Keratinocyte (primary cell): ENCODE results near the gene PCK1. TPM values are rescaled to one million over a fixed set of nuclear protein-coding genes. Genes with fewer than 3 reads are reported as not detected.

Experiments used
- DNase-seq: peaks from one replicate; pipeline ENCODE4 v3.0.0-alpha.2; 2011; ENCODE audit warnings: low read depth, missing footprints, low spot score
- FAIRE-seq: peaks from 2 replicates; lab custom pipeline; 2011; peaks lifted over from hg19 to GRCh38; lab: Jason Lieb, UNC
- H2AFZ ChIP-seq: 2 replicates; pipeline ENCODE4 v1.6.0; 2012; ENCODE audit warnings: low read length, control low read depth, inconsistent platforms; ENCODE audit not compliant: control insufficient read depth
- H3K27ac ChIP-seq: 2 replicates; pipeline ENCODE4 v1.5.1; 2011; ENCODE audit warnings: low read length; ENCODE audit not compliant: control insufficient read depth, insufficient read depth
- H3K27me3 ChIP-seq: 3 replicates; pipeline ENCODE4 v1.6.0; 2011; ENCODE audit warnings: low read length; ENCODE audit not compliant: control insufficient read depth, insufficient read depth; ENCODE audit errors: extremely low read depth
- H3K36me3 ChIP-seq, 2 experiments: 2 replicates in 1 of 2; 3 replicates in 1 of 2; pipeline ENCODE4 v1.5.1; 2011; ENCODE audit warnings: low read length in 2 of 2, mild to moderate bottlenecking in 1 of 2; ENCODE audit not compliant: control insufficient read depth in 2 of 2, insufficient read depth in 2 of 2; ENCODE audit errors: extremely low read depth in 1 of 2
- H3K4me1 ChIP-seq: 3 replicates; pipeline ENCODE4 v1.5.1; 2011; ENCODE audit warnings: low read length; ENCODE audit not compliant: control insufficient read depth, insufficient read depth; ENCODE audit errors: extremely low read depth
- H3K4me2 ChIP-seq: 3 replicates; pipeline ENCODE4 v1.6.0; 2011; ENCODE audit warnings: low read depth, low read length; ENCODE audit not compliant: control insufficient read depth, insufficient read depth; ENCODE audit errors: extremely low read depth
- H3K4me3 ChIP-seq, 3 experiments: fragments of 200-600 bp in 1 of 3; sonication (generic) in 1 of 3; 2 replicates in 2 of 3; 3 replicates in 1 of 3; pipeline ENCODE4 v1.5.1; 2011 to 2016; ENCODE audit warnings: low read length in 3 of 3, mild to moderate bottlenecking in 3 of 3, control low read depth in 2 of 3, inconsistent platforms in 1 of 3, low read depth in 1 of 3, mixed read lengths in 1 of 3, mixed run types in 1 of 3, moderate library complexity in 1 of 3; ENCODE audit not compliant: control insufficient read depth in 2 of 3, insufficient read depth in 2 of 3; ENCODE audit errors: extremely low read depth in 1 of 3
- H3K79me2 ChIP-seq: 2 replicates; pipeline ENCODE4 v1.6.0; 2012; ENCODE audit warnings: low read length; ENCODE audit not compliant: control insufficient read depth, insufficient read depth
- H3K9ac ChIP-seq: 3 replicates; pipeline ENCODE4 v1.6.0; 2011; ENCODE audit warnings: low read length; ENCODE audit not compliant: control insufficient read depth, insufficient read depth; ENCODE audit errors: extremely low read depth
- H3K9me1 ChIP-seq: 3 replicates; pipeline ENCODE4 v1.6.0; 2011; ENCODE audit warnings: low read length; ENCODE audit not compliant: control insufficient read depth, insufficient read depth; ENCODE audit errors: extremely low read depth
- H3K9me3 ChIP-seq: 2 replicates; pipeline ENCODE4 v1.5.1; 2012; ENCODE audit warnings: low read depth, low read length; ENCODE audit not compliant: control insufficient read depth
- H4K20me1 ChIP-seq: 3 replicates; pipeline ENCODE4 v1.6.0; 2011; ENCODE audit warnings: low read length; ENCODE audit not compliant: control insufficient read depth, insufficient read depth; ENCODE audit errors: extremely low read depth
- CTCF ChIP-seq, 3 experiments: IDR thresholded peaks in 1 of 3; conservative IDR thresholded peaks in 1 of 3; optimal IDR thresholded peaks in 1 of 3; 2 replicates in 2 of 3; 3 replicates in 1 of 3; pipeline versions ENCODE3 to v1.5.1; 2011; ENCODE audit warnings: low read length in 3 of 3, mild to moderate bottlenecking in 3 of 3, moderate library complexity in 2 of 3, control low read depth in 1 of 3, inconsistent platforms in 1 of 3; ENCODE audit not compliant: insufficient read depth in 2 of 3; ENCODE audit errors: extremely low read depth in 1 of 3
- EZH2 ChIP-seq: IDR thresholded peaks from one replicate; pipeline ENCODE4 v1.6.1; 2012; ENCODE audit warnings: inconsistent platforms, mild to moderate bottlenecking, low read length, moderate library complexity
- dilution Hi-C: fragments of 300-500 bp; cut with MboI; formaldehyde crosslinking; loops from one replicate; pipeline ENCODE4 v1.7.0; 2020; ENCODE audit warnings: low sequenced_read_pairs; ENCODE audit not compliant: extremely low pct_ligation_motif_present
- polyA plus RNA-seq, 5 experiments: library from polyadenylated mRNA; depleted of rRNA in 3 of 5; stranded (reverse) in 3 of 5; stranded (forward) in 1 of 5; unstranded in 1 of 5; fragments of >200 nt; gene quantifications; 1 replicate in 1 of 5; 2 replicates in 3 of 5; 3 replicates in 1 of 5; pipeline versions ENCODE4 v1.2.1 to v1.2.3, GENCODE V29; 2011 to 2012; ENCODE audit warnings: missing spikeins in 2 of 5, low read depth in 1 of 5, low replicate concordance in 1 of 5

The PCK1 gene
- polyA plus RNA-seq, 1 donor (not counting 4 experiments of a cell fraction or from before 2014, with no cell fraction given), result not detected

GRCh38 chr20:57566399-57566798 is 5.5 kb downstream of the PCK1 start:
- H3K9me1 ChIP-seq, result no peaks in the 10 kb centered on the region
- H3K4me3 ChIP-seq, result no peak overlapping the region
- H3K9me3 ChIP-seq, result no peaks in the 10 kb centered on the region
- H3K27ac ChIP-seq, result no peak overlapping the region
- dilution Hi-C loops, result no loop called here
- no peak overlapping the region for H3K9ac ChIP-seq
- peaks cover 42% of the 10 kb centered on the region for H3K27me3 ChIP-seq
- no peaks in the 10 kb centered on the region for H4K20me1 ChIP-seq
- H3K79me2 ChIP-seq, result no peaks in the 10 kb centered on the region
- H2AFZ ChIP-seq, result no peak overlapping the region
- no peak for FAIRE-seq
- no peak overlapping the region for H3K4me2 ChIP-seq
- DNase-seq, result no peak
- no peaks in the 10 kb centered on the region for H3K4me1 ChIP-seq
- TF ChIP-seq CTCF (optimal IDR thresholded peaks at IDR 0.05 in 1 of 3, IDR thresholded peaks at IDR 0.05 in 1 of 3, conservative IDR thresholded peaks at IDR 0.05 in 1 of 3; ENCODE audit: extremely low read depth in 1 of 3, insufficient read depth in 2 of 3, low read length in 3 of 3) (no peak), EZH2 (no peak)
- H3K36me3 ChIP-seq, result no peaks in the 10 kb centered on the region

GRCh38 chr20:57566803-57567459 is 6.0 kb downstream of the PCK1 start:
- dilution Hi-C loops, result no loop called here
- H3K27me3 ChIP-seq, result peaks cover 42% of the 10 kb centered on the region

More at GRCh38 chr20:57566803-57567459, 6.0 kb downstream of the PCK1 start:
- H3K4me3 ChIP-seq, result no peak overlapping the region
- no peak for FAIRE-seq
- no peak overlapping the region for H3K9ac ChIP-seq
- no peak for DNase-seq
- no peaks in the 10 kb centered on the region for H3K4me1 ChIP-seq
- H3K27ac ChIP-seq, result no peak overlapping the region
- H3K9me3 ChIP-seq, result no peaks in the 10 kb centered on the region
- TF ChIP-seq EZH2 (no peak), CTCF (optimal IDR thresholded peaks at IDR 0.05 in 1 of 3, IDR thresholded peaks at IDR 0.05 in 1 of 3, conservative IDR thresholded peaks at IDR 0.05 in 1 of 3; ENCODE audit: extremely low read depth in 1 of 3, insufficient read depth in 2 of 3, low read length in 3 of 3) (no peak)
- H3K4me2 ChIP-seq, result no peak overlapping the region
- no peaks in the 10 kb centered on the region for H3K36me3 ChIP-seq
- H4K20me1 ChIP-seq, result no peaks in the 10 kb centered on the region
- H3K9me1 ChIP-seq, result no peaks in the 10 kb centered on the region
- H3K79me2 ChIP-seq, result no peaks in the 10 kb centered on the region
- no peak overlapping the region for H2AFZ ChIP-seq
